DMS153 (cell line): ENCODE results near the gene LXN.
"Not testable (repeated sequence)": the region's sequence is repeated elsewhere in the genome, so short reads cannot be mapped to it uniquely, and the experiment has no call there.

Source experiments
- DNase-seq: peaks from one replicate; lab custom pipeline; 2025; lab: John Stamatoyannopoulos, UW

The LXN gene, protein sequence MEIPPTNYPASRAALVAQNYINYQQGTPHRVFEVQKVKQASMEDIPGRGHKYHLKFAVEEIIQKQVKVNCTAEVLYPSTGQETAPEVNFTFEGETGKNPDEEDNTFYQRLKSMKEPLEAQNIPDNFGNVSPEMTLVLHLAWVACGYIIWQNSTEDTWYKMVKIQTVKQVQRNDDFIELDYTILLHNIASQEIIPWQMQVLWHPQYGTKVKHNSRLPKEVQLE

DNA sequence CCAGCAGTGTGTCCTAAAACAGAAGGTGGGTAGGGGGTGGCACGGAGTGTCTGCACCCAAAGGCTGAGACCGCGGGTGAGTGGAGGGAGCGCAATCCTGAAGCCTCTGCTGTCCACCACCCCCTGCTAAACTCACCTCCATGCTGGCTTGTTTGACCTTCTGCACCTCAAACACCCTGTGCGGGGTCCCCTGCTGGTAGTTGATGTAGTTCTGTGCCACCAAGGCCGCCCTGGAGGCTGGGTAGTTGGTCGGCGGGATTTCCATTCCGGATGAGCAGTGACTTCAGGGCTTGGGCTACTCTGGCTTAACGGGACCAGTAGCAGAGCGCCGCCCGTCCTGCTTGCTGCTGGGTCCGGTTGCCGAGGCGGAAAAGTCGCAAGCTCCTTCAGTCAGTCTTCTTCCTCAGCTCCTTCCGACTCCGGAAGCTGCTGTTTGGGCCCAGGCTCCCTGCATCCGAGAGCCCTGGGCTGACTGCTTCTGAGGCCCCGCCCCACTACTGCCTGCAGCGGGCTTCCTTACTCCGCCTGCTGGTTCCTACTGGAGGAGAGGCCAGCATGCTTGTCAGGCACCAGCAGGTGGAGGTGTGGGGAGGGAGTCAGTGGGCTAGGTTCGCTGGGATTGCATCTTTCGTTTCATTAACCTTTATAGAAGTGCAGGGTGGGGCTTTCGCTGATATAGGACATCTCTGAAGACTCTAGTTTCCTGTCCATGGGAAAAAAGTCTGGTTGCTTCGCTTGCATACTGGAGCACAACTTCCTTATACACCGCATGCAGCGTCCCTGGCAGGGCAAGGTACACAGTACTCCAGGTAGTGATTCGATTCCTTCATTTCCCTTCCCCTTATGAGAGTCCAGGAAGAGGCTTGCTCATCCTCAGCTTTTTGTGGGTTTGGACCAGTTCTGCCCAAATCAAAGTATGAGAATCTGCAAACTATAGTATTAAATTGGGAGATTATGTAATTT, at the start of gene LXN:
TSS of gene LXN (minus strand) at position 434 of the 962 bp plus-strand sequence. CDS start at position 264, 170 bp downstream.
- DNase-seq = peak; percentile 77

DNA sequence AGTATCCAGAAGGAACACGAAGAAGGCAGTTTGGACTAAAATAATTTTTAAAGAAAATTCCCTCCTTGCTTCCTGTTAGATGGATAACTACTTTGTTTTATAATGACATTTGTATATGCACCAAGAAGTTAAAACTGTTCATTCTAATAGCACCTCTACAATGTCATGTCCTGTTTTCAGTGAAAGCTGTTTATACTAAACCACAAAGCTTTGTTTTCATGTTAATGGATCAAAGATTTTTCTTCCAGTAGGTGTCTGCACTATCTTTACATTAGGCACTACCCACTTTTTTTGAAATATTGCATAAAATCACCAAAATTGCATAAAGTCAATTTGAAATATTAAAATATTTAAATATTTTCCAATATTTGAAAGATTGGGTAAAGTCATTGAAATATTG, 49.7 kb upstream of the LXN start:
- DNase-seq = no peak

DNA sequence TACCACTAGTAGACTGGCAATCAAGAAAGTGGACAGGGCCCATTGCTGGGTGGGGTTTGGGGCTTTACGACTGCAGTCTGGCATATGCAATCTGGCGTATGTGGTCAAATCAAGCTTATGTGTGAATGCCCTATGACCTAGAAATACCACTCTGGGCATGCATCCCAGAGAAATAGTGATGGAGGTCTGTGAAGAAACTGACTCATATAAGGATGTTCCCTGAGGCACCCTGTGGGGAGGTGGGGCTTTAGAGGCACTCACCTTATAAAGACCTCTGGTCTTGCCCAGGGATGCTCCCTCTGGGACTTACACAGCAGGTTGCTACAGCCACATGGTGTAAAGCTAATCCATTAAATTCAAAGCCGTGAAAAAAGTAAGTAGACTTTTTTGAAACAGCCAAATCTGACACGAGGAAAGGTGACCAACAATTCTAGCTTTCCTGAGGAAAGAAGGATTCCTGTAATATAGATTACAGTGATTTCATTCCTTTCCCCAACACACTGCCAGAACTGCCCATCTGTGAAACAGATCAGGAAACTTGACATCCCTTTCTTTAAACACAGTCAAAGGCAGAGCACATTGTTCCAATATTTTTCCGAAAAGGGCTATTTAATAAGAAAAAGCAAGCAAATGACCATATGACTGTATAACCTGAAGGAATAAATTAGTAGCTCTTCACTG, 46.2 kb upstream of the LXN start:
- no peak for DNase-seq

DNA sequence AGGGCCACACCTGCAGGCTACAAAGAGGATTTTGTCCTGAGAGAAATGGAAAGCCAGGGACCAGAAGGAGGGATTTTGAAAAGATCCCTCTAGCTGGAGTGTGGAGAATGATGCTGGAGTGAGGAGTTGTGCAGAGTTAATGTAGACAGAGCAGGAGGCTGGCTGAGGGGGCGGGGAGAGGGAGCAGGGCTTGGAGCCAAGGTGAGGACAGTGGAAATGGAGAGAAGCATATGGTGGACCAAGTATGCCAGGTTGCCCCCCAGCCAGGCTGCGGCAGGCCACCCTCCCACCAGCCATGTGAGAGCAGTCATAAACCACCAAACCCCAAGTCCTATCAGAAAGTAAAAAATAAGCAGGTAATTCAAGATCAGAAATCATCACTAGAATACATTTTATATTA, 45.1 kb upstream of the LXN start:
- no peak for DNase-seq

DNA sequence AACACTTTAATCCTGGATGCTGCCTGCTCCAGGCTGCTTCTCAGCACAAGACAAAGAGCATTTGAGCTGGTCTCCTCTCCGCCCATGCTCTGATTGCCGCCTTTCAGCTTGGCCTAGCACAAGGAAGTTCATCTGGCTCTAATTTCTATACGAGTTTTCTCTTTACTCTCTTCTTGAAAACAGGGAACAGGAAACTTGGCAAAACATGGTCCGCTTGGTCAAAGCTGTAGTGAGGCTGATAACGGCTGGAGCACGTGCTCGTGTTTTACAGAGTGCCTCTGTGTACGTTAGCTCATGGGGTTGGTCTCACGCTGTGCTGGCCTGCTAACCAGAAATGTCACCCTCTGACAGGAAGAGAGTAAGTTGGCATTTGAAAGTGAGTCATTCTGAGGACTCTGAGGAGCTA, 40.6 kb upstream of the LXN start:
- no peak for DNase-seq

DNA sequence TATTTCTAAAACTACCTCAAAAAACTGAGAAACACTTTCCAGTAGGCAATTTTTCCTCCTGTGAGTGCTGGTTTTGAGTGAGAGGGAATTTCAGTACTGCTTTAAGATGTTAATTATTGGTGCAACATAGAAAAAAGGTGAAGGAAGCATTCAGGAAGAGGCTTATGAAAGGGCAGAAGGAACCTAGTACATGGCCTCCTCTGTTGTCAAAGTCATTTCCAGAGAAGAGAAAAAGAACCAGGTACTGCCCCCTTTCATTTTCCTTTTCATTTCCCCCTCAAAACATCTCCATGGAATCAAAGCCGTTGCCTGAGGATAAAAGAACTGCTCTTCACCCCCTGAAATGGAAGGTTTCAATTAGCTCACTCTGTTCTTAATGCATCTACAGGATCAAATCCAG, 40.0 kb upstream of the LXN start:
- DNase-seq = no peak

DNA sequence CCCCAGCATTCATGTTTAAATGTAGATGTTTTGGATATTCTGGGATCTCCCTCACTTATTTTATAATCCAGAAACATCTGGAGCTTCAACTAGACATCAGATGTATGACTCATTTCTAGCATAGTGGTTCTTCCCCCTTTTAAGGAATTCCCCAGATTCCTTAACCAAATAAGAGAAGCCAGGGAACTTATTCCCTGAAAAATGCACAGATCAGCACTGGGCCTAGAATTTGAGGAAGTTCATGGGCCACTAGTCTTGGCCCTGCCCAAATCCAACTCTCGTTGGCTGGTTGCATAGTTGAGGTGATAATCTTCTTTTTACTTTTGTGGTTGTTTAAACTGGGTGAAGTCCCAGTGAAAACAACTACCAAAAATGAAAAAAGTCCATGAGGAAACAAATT, 39.4 kb upstream of the LXN start:
- no peak for DNase-seq

DNA sequence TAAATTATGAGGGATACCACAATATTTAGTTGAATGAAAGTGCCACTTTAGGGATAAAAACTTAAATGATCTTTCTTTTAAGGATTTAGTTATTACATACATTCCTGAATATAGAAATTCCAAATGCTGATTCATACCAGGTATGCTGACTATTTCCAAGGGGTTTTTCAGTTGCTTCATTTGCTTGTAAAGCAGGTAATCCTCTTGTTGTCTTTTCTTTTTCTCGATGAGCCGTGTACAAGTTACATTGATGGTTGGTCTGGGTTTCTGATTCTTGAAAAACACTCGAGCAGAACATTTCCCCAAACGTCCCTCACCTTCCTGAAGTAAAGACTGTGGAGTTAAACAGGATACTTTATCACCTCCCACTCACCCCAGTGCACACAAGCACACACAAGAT, 38.2 kb upstream of the LXN start:
- no peak for DNase-seq

DNA sequence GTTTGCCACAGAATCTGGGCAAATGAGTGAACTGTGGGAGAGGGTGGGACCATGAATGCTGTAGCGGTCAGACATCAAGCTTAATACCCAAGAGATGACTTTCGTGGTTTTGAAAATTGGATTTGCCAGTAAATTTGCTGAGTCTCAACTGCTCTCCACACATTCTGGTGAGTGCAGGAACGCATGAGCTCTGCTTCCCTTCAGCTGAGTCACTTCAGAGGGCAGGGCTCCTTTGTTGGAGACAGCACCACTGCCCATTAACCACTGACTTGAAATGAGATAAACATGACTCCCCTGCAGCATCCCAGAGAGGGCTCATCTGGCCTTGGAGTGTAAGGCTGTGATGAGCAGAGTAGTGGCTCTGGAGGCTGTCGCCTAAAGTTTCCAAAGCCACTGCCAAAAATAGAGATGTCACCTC, 37.2 kb upstream of the LXN start:
- no peak for DNase-seq

DNA sequence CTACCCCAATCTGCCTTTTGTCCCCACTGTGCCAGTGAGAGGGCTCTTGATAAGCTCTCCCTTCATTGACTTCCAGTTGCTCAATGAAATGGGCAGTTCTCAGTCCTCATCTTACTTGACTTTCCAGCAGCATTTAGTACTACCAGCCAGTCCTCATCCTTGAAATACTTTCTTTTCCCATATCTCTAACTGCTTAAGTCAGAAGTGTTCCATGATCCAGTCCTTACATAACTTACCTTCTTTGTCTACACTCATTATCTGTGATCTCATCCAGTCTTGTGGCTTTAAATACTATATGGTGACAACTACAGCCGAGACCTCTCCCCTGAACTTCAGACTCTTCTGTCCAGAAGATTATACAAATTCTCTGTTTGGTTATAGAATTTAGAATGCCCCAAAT, 31.1 kb upstream of the LXN start:
- DNase-seq = no peak

DNA sequence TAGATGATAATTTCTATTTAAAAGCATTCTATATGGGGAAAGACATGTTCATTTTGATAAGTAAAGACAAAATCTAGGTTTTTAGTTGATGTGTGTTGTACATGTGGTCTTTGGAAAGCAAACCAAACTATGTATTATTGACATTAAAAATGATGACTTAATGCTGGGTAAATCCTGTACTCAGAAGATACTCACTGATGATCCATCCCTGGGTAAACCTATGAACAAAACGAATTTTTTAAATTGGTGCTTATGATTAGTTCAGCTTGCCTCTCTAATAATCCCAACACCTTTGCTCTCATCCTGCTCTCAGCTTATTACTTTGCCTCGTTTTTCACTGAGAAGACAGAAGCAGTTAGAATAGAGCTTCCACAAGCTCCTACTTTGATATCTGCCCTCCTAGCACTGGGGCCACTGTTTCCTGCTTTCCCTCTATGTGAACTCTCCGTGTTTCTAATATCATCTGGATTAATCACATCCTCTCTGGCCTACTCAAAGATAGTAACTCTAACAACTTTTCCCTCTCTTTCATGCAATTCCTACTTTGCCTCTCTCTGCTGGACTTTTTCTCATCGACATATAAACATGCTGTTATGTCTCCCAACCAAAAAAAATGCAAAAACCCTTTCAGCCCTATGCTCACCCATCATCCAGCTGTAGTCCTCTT, 30.5 kb upstream of the LXN start:
- DNase-seq = no peak

DNA sequence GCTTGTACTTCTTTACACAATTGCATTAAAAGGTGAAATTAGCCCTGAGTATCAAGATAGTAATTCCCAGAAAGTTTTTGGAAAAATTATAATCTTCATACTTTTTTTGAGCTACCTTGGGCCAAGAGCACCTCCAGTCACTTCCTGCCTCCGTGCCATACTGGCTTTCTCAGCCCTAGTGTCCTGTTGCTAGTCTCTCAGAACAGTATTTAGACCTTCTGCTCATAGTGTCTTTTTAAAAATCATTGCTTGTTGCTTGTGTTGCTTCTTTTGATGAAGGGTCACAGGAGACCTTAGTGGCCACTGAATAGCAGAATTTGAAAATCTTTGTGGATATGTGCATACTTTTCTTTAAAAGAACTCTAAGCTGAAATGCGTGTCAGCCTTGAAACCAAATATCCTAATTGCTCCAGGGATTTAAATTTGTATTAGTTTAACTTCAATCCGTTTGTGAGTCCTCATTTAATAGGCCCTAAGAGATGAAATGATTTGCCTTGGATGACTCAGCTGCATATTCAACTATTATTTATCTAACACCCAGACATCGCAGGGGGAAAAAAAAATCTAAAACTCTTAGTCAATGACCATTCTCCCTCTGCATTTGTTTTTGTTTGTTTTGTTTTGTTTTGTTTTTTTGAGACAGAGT, 29.1 kb upstream of the LXN start:
- no peak for DNase-seq

DNA sequence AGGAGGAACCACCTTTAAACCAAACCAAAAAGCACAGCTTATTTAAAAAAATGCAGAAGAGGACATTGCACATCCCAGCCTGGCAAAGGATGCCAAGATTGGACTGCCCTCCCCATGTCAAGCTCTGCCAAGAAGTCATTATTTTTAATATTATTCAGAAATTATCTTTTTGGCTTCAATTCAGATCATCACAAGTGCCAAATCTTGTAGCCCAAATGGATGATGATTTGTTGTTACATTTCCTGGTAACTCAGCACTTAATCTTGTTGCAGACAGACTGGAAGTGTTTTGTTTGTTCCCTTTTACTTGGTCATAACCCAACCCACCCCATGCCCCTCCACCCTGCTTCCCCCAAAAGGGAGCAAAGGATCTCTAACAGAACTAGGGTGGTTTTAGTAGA, 28.1 kb upstream of the LXN start:
- DNase-seq = no peak

DNA sequence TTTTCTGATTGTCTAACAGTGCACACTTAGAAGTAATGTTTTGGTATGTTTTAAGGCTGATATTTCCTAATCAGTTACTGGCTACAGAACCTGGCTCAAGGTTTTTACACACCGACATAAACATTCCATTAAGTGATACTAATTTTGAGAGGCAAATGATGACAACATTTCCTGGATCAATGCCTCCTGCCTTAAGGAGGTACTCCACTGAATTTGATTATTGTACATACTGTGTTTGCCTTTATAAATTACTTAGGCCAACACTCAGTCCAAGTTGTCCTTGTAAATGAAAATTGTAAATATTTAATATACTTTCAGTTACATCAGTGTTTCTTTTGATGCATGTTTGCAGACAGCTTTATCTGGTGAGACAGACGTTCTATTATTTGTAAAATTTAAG, 24.2 kb upstream of the LXN start:
- no peak for DNase-seq

DNA sequence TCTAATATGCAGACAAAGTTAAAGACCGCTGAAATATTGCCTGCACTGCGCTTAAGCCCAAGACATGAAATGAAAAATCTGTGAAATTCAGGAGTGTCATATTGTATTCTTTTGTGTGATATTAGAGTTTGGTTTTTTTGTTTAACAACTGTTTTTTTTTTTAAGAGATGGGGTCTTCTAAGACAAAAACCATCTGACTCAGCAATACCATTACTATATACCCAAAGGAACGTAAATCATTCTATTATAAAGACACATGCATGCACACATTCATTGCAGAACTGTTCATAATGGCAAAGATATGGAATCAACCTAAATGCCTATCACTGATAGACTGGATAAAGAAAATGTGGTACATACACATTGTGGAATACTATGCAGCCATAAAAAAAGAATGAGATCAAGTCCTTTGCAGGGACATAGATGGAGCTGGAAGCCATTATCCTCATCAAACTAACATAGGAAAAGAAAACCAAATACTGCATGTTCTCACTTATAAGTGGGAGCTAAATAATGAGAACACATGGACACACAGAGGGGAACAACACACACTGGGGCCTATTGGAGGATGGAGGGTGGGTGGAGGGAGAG, 21.5 kb upstream of the LXN start:
- not testable (repeated sequence) for DNase-seq

DNA sequence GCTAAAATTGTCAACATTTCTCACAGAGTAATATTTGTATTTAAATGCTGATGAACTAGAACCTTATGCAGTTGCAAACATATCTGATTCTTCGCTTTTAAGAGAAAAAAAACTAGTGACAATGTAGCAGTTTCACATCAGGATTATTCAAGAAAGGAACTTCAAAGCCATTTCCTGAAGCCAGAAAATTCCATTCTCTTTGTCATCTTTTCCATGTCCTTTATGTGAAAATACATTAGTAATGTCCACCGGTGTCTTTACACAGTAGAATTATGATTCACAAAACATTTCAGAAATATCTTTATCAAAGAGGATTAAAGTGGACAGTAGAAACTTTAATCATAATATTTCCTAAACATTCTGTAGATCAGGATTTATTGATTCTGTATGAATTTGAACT, 12.7 kb upstream of the LXN start:
- DNase-seq = no peak

DNA sequence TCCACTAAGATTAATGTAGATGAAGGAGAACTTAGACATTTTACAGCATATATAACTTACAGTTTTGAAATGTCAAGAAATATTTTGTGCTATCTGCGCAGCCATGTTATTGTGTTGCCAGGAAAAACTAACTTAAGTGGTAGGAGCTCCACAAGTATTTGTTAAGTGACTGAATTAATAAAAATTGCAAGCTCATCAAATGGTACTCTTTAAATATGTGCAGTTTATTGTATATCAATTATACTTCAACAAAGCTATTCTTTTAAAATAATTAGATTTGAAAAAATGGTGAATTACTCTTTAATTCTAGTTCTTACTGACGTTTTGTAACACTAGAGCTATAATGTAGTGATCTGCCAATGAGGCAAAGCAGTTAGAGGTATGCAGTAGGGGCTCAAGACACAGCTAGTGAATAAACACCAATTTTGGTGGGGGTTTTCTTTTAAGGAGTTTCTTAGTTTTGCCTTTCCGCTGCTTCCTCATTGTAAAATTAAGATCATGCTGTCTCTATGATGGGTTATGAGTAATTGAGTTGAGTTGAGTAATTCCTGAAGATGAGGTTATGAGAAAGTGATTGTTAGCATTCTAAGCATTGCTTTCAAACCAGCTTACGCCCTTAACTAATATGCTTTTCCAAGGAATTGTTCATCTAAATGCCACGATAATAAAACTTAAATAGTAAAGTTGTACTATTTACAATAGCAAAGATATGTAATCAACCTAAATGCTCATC, 10.9 kb upstream of the LXN start:
- no peak for DNase-seq

DNA sequence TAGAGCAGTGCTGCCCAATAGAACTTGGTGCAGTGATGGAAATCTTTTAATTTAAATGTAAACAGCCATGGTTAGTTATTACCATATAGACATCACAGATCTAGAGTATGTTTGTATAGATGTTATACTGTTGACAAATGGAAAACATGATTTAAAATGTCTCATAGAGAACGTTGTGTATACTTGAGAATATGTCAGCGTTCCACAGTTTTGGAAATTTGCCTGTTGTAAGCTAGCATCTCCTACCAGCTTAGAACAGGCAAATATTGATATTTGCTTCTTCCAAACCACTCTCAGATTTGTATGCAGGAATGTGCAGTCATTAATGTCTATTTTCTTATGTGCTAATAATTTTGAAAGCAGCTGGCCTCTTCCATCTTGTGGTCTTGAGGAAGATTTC, 8.4 kb upstream of the LXN start:
- no peak for DNase-seq

DNA sequence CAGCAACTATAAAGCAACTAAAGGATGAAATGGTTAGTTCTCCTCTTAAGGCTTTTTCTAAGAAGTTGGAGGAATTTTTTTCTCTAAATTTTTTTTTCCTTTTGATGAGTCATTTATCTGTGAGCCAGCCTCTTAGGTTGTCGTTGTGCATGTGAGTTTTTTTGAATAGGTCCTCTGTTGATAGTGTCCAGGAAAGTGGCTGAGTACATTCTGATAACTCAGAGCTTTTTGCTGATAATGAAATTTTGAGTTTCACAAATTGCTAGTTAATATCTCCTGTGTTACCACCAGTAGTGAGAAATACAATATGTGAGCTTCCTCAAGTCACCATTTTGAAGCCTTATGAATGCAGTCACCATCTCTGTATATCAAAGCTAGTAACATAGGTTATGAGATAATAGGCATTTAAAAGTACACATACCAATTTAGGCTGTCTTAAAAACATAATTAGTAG, 7.1 kb upstream of the LXN start:
- no peak for DNase-seq

DNA sequence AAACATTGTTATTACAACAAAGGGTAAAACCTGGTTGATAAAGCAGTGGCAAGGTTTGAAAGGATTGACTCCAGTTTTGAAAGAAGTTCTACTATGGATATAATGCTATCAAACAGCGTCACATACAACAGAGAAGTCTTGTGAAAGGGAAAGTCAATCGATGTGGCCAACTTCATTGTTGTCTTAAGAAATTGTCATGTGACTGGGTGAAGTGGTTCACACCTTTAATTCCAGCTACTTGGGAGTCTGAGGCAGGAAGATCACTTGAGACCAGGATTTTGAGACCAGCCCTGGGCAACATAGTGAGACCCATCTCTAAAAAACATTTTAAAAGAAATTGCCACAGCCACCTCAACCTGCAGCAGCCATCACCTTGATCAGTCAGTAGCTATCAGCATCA, 6.2 kb upstream of the LXN start:
- no peak for DNase-seq

DNA sequence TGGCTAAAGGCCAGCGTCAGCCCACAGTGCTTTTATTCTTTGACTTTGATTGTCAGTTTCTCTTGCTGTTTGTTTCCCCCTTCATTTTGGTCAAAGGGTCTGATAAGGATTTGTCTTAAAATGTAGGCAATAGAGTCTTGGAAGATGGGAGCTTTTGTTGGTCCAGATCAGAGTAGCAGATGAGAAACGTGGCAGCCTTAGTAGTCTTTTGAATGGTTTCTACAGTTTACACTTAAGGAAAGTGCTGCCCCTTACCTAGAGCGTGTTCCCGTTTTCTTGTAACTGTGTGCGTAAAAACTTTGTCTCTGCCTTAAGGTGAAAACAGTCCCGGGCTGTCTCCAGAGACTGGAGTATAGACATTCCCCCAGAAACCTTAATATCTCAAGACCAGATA, 630 bp downstream of the LXN start:
- DNase-seq = no peak
